ENCODE measurements around the gene XRCC2.
"Not testable (repeated sequence)": the region's sequence is repeated elsewhere in the genome, so short reads cannot be mapped to it uniquely, and the experiment has no call there.

Gene XRCC2

DNA sequence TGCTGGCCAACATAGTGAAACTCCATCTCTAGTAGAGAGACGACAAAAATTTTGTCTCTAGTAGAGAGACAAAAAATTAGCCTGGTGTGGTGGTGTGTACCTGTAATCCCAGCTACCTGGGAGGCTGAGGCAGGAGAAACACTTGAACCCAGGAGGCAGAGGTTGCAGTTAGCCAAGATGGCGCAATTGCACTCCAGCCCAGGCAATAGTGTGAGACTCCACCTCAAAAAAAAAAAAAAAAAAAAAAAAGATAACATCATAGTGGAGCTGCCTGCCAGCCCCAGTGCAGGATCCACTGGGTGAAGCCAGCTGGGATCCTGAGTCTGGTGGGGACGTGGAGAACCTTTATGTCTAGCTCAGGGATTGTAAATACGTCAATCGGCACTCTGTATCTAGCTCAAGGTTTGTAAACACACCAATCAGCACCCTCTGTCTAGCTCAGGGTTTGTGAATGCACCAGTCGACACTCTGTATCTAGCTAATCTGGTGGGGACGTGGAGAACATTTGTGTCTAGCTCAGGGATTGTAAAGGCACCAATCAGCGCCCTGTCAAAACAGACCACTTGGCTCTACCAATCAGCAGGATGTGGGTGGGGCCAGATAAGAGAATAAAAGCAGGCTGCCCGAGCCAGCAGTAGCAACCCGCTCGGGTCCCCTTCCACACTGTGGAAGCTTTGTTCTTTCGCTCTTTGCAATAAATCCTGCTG is 21.5 kb upstream of the XRCC2 start:
- not testable (repeated sequence) for H2AK5ac ChIP-seq (ENCODE audit: low read depth, low read length); H3K23ac ChIP-seq (ENCODE audit: low read depth, low read length, poor library complexity); H3K27me3 ChIP-seq (ENCODE audit: control insufficient read depth in 3 of 3, insufficient read depth in 3 of 3, low read depth in 1 of 3, low read length in 3 of 3); H3K4me3 ChIP-seq (ENCODE audit: low read length in 2 of 2); H3K4me1 ChIP-seq (ENCODE audit: control insufficient read depth in 2 of 2, insufficient read depth in 1 of 2, low read depth in 1 of 2, low read length in 2 of 2); H3K18ac ChIP-seq (ENCODE audit: low read length); H3K79me1 ChIP-seq (ENCODE audit: low read depth, low read length); H2BK5ac ChIP-seq (ENCODE audit: low read length); H3K4ac ChIP-seq (ENCODE audit: low read length); H3K14ac ChIP-seq (ENCODE audit: low read length); H2AFZ ChIP-seq (ENCODE audit: low read length); H4K91ac ChIP-seq (ENCODE audit: low read depth, low read length, poor library complexity); H2BK120ac ChIP-seq (ENCODE audit: low read depth, low read length); DNase-seq (ENCODE audit: low spot score); H3K9me3 ChIP-seq (replicated peaks in 1 of 2; ENCODE audit: control insufficient read depth in 2 of 2, insufficient read depth in 1 of 2, low read depth in 1 of 2, low read length in 2 of 2); H4K8ac ChIP-seq (ENCODE audit: low read depth, low read length); H3K4me2 ChIP-seq (ENCODE audit: insufficient read depth, low read length, poor library complexity, severe bottlenecking); H3K27ac ChIP-seq (replicated peaks; ENCODE audit: low read length); H2BK12ac ChIP-seq (ENCODE audit: low read length); H3K36me3 ChIP-seq (replicated peaks in 1 of 2; ENCODE audit: control insufficient read depth in 2 of 2, insufficient read depth in 2 of 2, low read length in 2 of 2); H2BK15ac ChIP-seq (ENCODE audit: low read length)
- WGBS, 2 donors (ENCODE audit: extremely low coverage in 2 of 2, insufficient read length in 2 of 2, insufficient replicate concordance in 1 of 2) = no CpG with 5 or more reads among the region's 12 CpGs
- H3K9ac ChIP-seq (ENCODE audit: low read depth, low read length, poor library complexity) = peak overlapping the region; percentile 44

DNA sequence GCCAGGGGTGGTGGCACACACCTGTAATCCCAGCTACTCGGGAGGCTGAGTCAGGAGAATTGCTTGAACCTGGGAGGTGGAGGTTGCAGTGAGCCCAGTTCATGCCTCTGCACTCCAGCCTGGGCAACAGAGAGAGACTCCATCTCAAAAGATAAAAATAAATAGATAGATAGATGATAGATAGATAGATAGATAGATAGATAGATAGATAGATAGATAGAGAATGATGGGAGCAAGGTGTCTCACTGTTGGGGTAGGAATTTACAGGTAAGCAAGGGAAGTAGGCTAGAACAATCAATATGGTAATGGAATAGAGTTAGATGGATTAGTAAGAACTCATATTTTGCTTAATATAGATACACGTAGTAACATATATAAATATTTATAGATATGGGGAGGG is 16.3 kb upstream of the XRCC2 start:
- H3K14ac ChIP-seq (ENCODE audit: low read length); H3K23ac ChIP-seq (ENCODE audit: low read depth, low read length, poor library complexity); H3K27me3 ChIP-seq (ENCODE audit: control insufficient read depth in 3 of 3, insufficient read depth in 3 of 3, low read depth in 1 of 3, low read length in 3 of 3); H3K79me1 ChIP-seq (ENCODE audit: low read depth, low read length); H3K36me3 ChIP-seq (replicated peaks in 1 of 2; ENCODE audit: control insufficient read depth in 2 of 2, insufficient read depth in 2 of 2, low read length in 2 of 2); H3K4me2 ChIP-seq (ENCODE audit: insufficient read depth, low read length, poor library complexity, severe bottlenecking); H4K91ac ChIP-seq (ENCODE audit: low read depth, low read length, poor library complexity); H3K9ac ChIP-seq (ENCODE audit: low read depth, low read length, poor library complexity); H2BK5ac ChIP-seq (ENCODE audit: low read length); H2BK120ac ChIP-seq (ENCODE audit: low read depth, low read length); H2AK5ac ChIP-seq (ENCODE audit: low read depth, low read length); H3K4me1 ChIP-seq (ENCODE audit: control insufficient read depth in 2 of 2, insufficient read depth in 1 of 2, low read depth in 1 of 2, low read length in 2 of 2); H3K4ac ChIP-seq (ENCODE audit: low read length); H3K9me3 ChIP-seq (replicated peaks in 1 of 2; ENCODE audit: control insufficient read depth in 2 of 2, insufficient read depth in 1 of 2, low read depth in 1 of 2, low read length in 2 of 2); H2BK15ac ChIP-seq (ENCODE audit: low read length); H3K4me3 ChIP-seq (ENCODE audit: low read length in 2 of 2); H4K8ac ChIP-seq (ENCODE audit: low read depth, low read length); H3K27ac ChIP-seq (replicated peaks; ENCODE audit: low read length); H2BK12ac ChIP-seq (ENCODE audit: low read length); H3K18ac ChIP-seq (ENCODE audit: low read length); H2AFZ ChIP-seq (ENCODE audit: low read length); DNase-seq (ENCODE audit: low spot score): not testable (repeated sequence)
- no CpG with 5 or more reads among the region's 2 CpGs for WGBS, 2 donors (ENCODE audit: extremely low coverage in 2 of 2, insufficient read length in 2 of 2, insufficient replicate concordance in 1 of 2)

DNA sequence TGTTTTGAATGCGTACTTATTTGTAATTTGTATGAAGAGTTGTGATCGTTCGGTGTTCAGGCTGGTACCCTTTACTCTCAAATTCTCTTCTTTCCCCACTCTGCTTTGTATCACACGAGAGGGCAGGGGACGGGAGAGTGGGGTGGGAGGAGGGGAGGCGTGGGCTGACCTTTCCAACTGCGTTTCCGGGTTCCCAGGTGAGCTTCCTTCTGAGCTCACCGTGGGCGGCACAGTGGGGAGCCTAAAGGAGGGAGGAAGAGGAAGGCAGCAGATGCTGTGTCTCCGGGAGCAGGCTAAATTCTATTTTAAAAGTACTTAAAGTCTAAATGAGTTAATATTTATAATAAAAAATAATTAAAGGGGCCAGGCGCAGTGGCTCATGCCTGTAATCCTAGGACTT is 7.4 kb upstream of the XRCC2 start:
- no peak overlapping the region for H2BK15ac ChIP-seq (ENCODE audit: low read length)
- no peak overlapping the region for H3K4me2 ChIP-seq (ENCODE audit: insufficient read depth, low read length, poor library complexity, severe bottlenecking)
- H4K91ac ChIP-seq (ENCODE audit: low read depth, low read length, poor library complexity) = no peak overlapping the region
- no peak overlapping the region for H3K27ac ChIP-seq (replicated peaks; ENCODE audit: low read length)
- no peak overlapping the region for H2AFZ ChIP-seq (ENCODE audit: low read length)
- no peak overlapping the region for H3K18ac ChIP-seq (ENCODE audit: low read length)
- no peak overlapping the region for H3K4me3 ChIP-seq (ENCODE audit: low read length in 2 of 2)
- no peaks in the 10 kb centered on the region for H3K27me3 ChIP-seq (ENCODE audit: control insufficient read depth in 3 of 3, insufficient read depth in 3 of 3, low read depth in 1 of 3, low read length in 3 of 3)
- no peaks in the 10 kb centered on the region for H3K36me3 ChIP-seq (replicated peaks in 1 of 2; ENCODE audit: control insufficient read depth in 2 of 2, insufficient read depth in 2 of 2, low read length in 2 of 2)
- H4K8ac ChIP-seq (ENCODE audit: low read depth, low read length) = no peak overlapping the region
- no peak for DNase-seq (ENCODE audit: low spot score)
- peaks cover 0 to 2% of the 10 kb centered on the region in 2 donors for H3K9me3 ChIP-seq (replicated peaks in 1 of 2; ENCODE audit: control insufficient read depth in 2 of 2, insufficient read depth in 1 of 2, low read depth in 1 of 2, low read length in 2 of 2)
- H2BK5ac ChIP-seq (ENCODE audit: low read length) = no peak overlapping the region
- no peak overlapping the region for H2BK12ac ChIP-seq (ENCODE audit: low read length)
- no peak overlapping the region for H3K9ac ChIP-seq (ENCODE audit: low read depth, low read length, poor library complexity)
- H2BK120ac ChIP-seq (ENCODE audit: low read depth, low read length) = no peak overlapping the region
- no CpG with 5 or more reads among the region's 12 CpGs for WGBS, 2 donors (ENCODE audit: extremely low coverage in 2 of 2, insufficient read length in 2 of 2, insufficient replicate concordance in 1 of 2)
- H3K23ac ChIP-seq (ENCODE audit: low read depth, low read length, poor library complexity) = no peak overlapping the region
- H3K4ac ChIP-seq (ENCODE audit: low read length) = no peak overlapping the region
- no peak overlapping the region for H2AK5ac ChIP-seq (ENCODE audit: low read depth, low read length)
- H3K14ac ChIP-seq (ENCODE audit: low read length) = no peak overlapping the region
- no peaks in the 10 kb centered on the region for H3K4me1 ChIP-seq (ENCODE audit: control insufficient read depth in 2 of 2, insufficient read depth in 1 of 2, low read depth in 1 of 2, low read length in 2 of 2)
- H3K79me1 ChIP-seq (ENCODE audit: low read depth, low read length) = no peaks in the 10 kb centered on the region

DNA sequence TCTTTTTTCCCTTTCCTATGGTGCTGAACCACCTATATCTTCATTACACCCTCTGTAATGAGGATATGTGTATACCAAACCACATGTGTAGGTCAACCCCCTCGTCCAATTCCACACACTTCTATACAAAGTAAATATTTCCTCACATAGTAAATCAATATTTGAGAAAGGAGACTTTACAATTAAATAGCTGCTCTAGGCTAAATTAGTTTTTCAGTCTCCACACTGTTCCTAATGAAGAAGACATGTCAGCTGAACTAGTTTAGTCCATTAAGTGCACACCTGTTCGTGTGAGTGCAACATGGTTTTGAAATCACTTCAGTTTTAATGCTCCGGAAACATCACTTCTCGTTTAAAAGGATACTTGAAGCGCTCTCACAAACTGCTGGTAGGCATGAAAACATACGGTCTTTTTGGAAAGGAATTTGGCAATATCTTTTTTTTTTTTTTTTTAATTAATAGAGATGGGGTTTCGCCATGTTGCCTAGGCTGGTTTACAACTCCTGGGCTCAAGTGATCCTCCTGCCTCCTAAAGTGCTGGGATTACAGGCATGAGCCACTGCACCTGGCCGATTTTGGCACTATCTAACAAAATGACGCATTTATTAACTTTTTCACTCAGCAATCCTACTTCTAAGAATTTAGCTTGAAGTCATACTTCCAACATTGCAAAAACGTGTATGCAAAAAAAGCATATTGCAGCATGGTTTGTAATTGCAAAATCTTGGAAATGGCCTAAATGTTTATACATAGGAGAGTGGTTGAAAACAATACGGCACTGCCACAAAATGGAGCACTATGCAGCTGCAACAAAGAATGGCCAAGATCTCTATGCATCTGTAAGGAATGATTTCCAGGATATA is 2.1 kb upstream of the XRCC2 start:
- Histone ChIP-seq H3K79me1 (ENCODE audit: low read depth, low read length) (peaks cover 5% of the 10 kb centered on the region), H3K4me2 (ENCODE audit: insufficient read depth, low read length, poor library complexity, severe bottlenecking) (no peak overlapping the region), H2AK5ac (ENCODE audit: low read depth, low read length) (no peak overlapping the region), H2BK120ac (ENCODE audit: low read depth, low read length) (no peak overlapping the region), H3K9me3 (replicated peaks in 1 of 2; ENCODE audit: control insufficient read depth in 2 of 2, insufficient read depth in 1 of 2, low read depth in 1 of 2, low read length in 2 of 2) (peaks cover 0 to 2% of the 10 kb centered on the region in 2 donors), H4K8ac (ENCODE audit: low read depth, low read length) (no peak overlapping the region), H3K4ac (ENCODE audit: low read length) (no peak overlapping the region), H3K18ac (ENCODE audit: low read length) (no peak overlapping the region), H3K27ac (replicated peaks; ENCODE audit: low read length) (no peak overlapping the region), H3K36me3 (replicated peaks in 1 of 2; ENCODE audit: control insufficient read depth in 2 of 2, insufficient read depth in 2 of 2, low read length in 2 of 2) (peaks cover 3 to 6% of the 10 kb centered on the region in 2 donors), H2BK15ac (ENCODE audit: low read length) (no peak overlapping the region), H4K91ac (ENCODE audit: low read depth, low read length, poor library complexity) (no peak overlapping the region), H3K4me1 (ENCODE audit: control insufficient read depth in 2 of 2, insufficient read depth in 1 of 2, low read depth in 1 of 2, low read length in 2 of 2) (peaks cover 5 to 6% of the 10 kb centered on the region in 2 donors), H2AFZ (ENCODE audit: low read length) (no peak overlapping the region), H3K14ac (ENCODE audit: low read length) (no peak overlapping the region), H3K23ac (ENCODE audit: low read depth, low read length, poor library complexity) (no peak overlapping the region), H2BK12ac (ENCODE audit: low read length) (no peak overlapping the region), H3K4me3 (ENCODE audit: low read length in 2 of 2) (no peak overlapping the region), H3K27me3 (ENCODE audit: control insufficient read depth in 3 of 3, insufficient read depth in 3 of 3, low read depth in 1 of 3, low read length in 3 of 3) (no peaks in the 10 kb centered on the region), H2BK5ac (ENCODE audit: low read length) (no peak overlapping the region), H3K9ac (ENCODE audit: low read depth, low read length, poor library complexity) (no peak overlapping the region)
- WGBS, 2 donors (ENCODE audit: extremely low coverage in 2 of 2, insufficient read length in 2 of 2, insufficient replicate concordance in 1 of 2) = no CpG with 5 or more reads among the region's 11 CpGs
- no peak for DNase-seq (ENCODE audit: low spot score)
